Spinal cord (tissue), 10 donors: ENCODE results near the gene PRELID3B. TPM values are rescaled to one million over a fixed set of nuclear protein-coding genes. Genes with fewer than 3 reads are reported as not detected.

Experiments
- DNase-seq, 6 donors: peaks; one replicate each; pipeline versions ENCODE4 v3.0.0 to v3.0.0-alpha.2; 2013 to 2015; ENCODE audit warnings: low spot score in 6 of 6, low read depth in 4 of 6
- H3K27ac ChIP-seq: one replicate; pipeline ENCODE4 v1.5.1; 2013; ENCODE audit warnings: low read depth, low read length, control low read depth
- H3K27me3 ChIP-seq: one replicate; pipeline ENCODE4 v1.6.1; 2013; ENCODE audit warnings: low read length; ENCODE audit not compliant: control insufficient read depth, insufficient read depth
- H3K36me3 ChIP-seq: one replicate; pipeline ENCODE4 v1.6.1; 2013; ENCODE audit warnings: low read length; ENCODE audit not compliant: control insufficient read depth, insufficient read depth
- H3K4me1 ChIP-seq: one replicate; pipeline ENCODE4 v1.6.1; 2013; ENCODE audit warnings: low read length; ENCODE audit not compliant: control insufficient read depth, insufficient read depth
- H3K4me3 ChIP-seq: one replicate; pipeline ENCODE4 v1.5.1; 2013; ENCODE audit warnings: low read depth, low read length, control low read depth
- H3K9me3 ChIP-seq: one replicate; pipeline ENCODE4 v1.6.1; 2013; ENCODE audit warnings: low read length; ENCODE audit not compliant: control insufficient read depth, insufficient read depth
- WGBS: methylation state at CpG from one replicate; pipeline ENCODE4 v1.1.5; 2013; ENCODE audit warnings: missing lambda C conversion rate; ENCODE audit not compliant: insufficient coverage; 5-methylcytosine and 5-hydroxymethylcytosine counted together
- polyA plus RNA-seq, 2 donors: library from polyadenylated mRNA; unstranded; fragments of 120-200 nt; gene quantifications; one replicate each; pipeline ENCODE4 v1.2.1, GENCODE V29; 2013; ENCODE audit not compliant: insufficient read length in 2 of 2
- total RNA-seq, 2 donors: library from RNA; depleted of rRNA in 1 of 2; stranded (reverse); fragments of 120-200 nt in 1 of 2; fragments of >200 nt in 1 of 2; gene quantifications; one replicate each; pipeline versions ENCODE4 v1.2.3 to v1.2.4, GENCODE V29; 2013 to 2014
- donor health status: healthy.

The PRELID3B gene
- total and polyA plus RNA-seq, 4 donors = 50.9 to 66.0 (median 62.4) TPM

- H3K36me3 ChIP-seq = peaks cover 41% of the 10 kb centered on the region
- WGBS = 95% methylated on average over 27 of the region's 27 CpGs
- no peaks in the 10 kb centered on the region for H3K9me3 ChIP-seq
- H3K27ac ChIP-seq = no peak overlapping the region
- H3K27me3 ChIP-seq = no peaks in the 10 kb centered on the region
- H3K4me1 ChIP-seq = peaks cover 25% of the 10 kb centered on the region
- DNase-seq = no peak
- H3K4me3 ChIP-seq = no peak overlapping the region
Observed at GRCh38 chr20:59001449-59002171, 41.0 kb downstream of the PRELID3B start.

GRCh38 chr20:59001068-59001448, 41.5 kb downstream of the PRELID3B start:
- Histone ChIP-seq H3K27ac (no peak overlapping the region), H3K36me3 (peaks cover 45% of the 10 kb centered on the region), H3K4me1 (peaks cover 20% of the 10 kb centered on the region), H3K9me3 (no peaks in the 10 kb centered on the region), H3K27me3 (no peaks in the 10 kb centered on the region), H3K4me3 (no peak overlapping the region)
- no peak for DNase-seq
- WGBS = 91% methylated on average over 11 of the region's 13 CpGs

GRCh38 chr20:59000326-59000725, 42.3 kb downstream of the PRELID3B start:
- DNase-seq = no peak
- no peak overlapping the region for H3K27ac ChIP-seq
- no peaks in the 10 kb centered on the region for H3K27me3 ChIP-seq
- H3K4me1 ChIP-seq = peaks cover 13% of the 10 kb centered on the region
- no peak overlapping the region for H3K4me3 ChIP-seq
- H3K9me3 ChIP-seq = no peaks in the 10 kb centered on the region
- 50% methylated on average over 2 of the region's 3 CpGs for WGBS
- peaks cover 52% of the 10 kb centered on the region for H3K36me3 ChIP-seq

DNA sequence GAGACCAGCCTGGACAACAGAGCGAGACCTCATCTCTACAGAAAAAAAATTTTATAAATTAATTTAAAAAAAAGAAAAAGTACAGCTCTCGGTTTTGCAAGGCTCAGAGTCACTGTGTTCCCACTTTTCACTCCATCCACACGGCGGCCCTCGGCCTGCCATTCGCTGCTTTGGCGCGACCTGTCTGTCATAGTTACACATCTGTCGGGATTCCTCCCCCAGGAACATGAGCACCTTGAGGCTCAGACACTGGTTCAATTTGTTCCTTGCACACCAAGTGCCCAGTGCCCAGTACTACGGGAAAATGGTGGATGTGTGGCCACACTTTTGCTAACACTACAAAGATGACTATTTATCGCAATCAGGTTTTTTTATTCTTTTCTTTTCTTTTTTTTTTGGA, 43.9 kb downstream of the PRELID3B start:
- Histone ChIP-seq H3K4me1 (no peaks in the 10 kb centered on the region), H3K36me3 (peaks cover 68% of the 10 kb centered on the region), H3K4me3 (no peak overlapping the region), H3K9me3 (no peaks in the 10 kb centered on the region), H3K27ac (no peak overlapping the region), H3K27me3 (no peaks in the 10 kb centered on the region)
- no peak for DNase-seq
- whole genome bisulfite sequencing = 83% methylated on average over 9 of the region's 11 CpGs

DNA sequence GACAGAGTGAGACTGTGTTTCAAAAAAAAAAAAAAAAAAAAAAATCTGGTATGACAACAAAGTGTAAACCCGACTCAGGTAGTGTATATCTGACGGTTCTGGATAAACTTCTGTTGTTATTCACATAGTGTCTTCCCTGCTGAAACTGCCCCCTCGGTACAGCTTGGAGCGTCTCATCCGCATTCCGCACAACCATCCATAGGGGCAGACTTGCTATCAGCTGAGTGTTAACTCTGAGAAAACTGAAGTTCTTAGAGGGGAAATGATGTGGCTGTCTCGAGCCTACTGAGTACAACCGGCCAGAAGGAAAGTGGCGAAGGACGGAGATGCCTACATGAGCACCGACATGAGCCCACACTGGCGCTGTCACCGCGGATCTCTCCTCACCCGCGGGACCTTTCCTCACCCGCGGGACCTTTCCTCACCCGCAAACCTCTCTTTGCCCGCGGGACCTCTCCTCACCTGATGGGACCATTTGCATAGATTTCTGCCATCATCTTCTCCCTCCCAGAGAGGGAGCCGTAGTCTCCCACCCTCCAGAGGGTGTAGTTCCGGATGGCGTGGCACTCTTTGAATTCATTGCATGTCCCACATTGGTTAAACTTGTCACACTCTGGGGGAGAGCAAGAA, 45.3 kb downstream of the PRELID3B start:
- Histone ChIP-seq H3K36me3 (peaks cover 72% of the 10 kb centered on the region), H3K4me1 (no peaks in the 10 kb centered on the region), H3K27me3 (no peaks in the 10 kb centered on the region), H3K9me3 (no peaks in the 10 kb centered on the region), H3K27ac (no peak overlapping the region), H3K4me3 (no peak overlapping the region)
- 89% methylated on average over 16 of the region's 24 CpGs for WGBS
- DNase-seq = peak in 1 of 6 donors; percentile 36

- Histone ChIP-seq H3K4me3 (no peak overlapping the region), H3K9me3 (no peaks in the 10 kb centered on the region), H3K27ac (no peak overlapping the region), H3K36me3 (peaks cover 64% of the 10 kb centered on the region), H3K27me3 (no peaks in the 10 kb centered on the region), H3K4me1 (no peaks in the 10 kb centered on the region)
- DNase-seq = no peak
- WGBS = 86% methylated on average over 12 of the region's 12 CpGs
Observed at GRCh38 chr20:58996226-58996611, 46.4 kb downstream of the PRELID3B start.

GRCh38 chr20:58995461-58996225, 46.9 kb downstream of the PRELID3B start:
- H3K27me3 ChIP-seq = no peaks in the 10 kb centered on the region
- no peak overlapping the region for H3K27ac ChIP-seq
- H3K36me3 ChIP-seq = peaks cover 65% of the 10 kb centered on the region
- no peaks in the 10 kb centered on the region for H3K9me3 ChIP-seq
- no peaks in the 10 kb centered on the region for H3K4me1 ChIP-seq
- H3K4me3 ChIP-seq = no peak overlapping the region
- DNase-seq = no peak
- WGBS = 88% methylated on average over 15 of the region's 18 CpGs

DNA sequence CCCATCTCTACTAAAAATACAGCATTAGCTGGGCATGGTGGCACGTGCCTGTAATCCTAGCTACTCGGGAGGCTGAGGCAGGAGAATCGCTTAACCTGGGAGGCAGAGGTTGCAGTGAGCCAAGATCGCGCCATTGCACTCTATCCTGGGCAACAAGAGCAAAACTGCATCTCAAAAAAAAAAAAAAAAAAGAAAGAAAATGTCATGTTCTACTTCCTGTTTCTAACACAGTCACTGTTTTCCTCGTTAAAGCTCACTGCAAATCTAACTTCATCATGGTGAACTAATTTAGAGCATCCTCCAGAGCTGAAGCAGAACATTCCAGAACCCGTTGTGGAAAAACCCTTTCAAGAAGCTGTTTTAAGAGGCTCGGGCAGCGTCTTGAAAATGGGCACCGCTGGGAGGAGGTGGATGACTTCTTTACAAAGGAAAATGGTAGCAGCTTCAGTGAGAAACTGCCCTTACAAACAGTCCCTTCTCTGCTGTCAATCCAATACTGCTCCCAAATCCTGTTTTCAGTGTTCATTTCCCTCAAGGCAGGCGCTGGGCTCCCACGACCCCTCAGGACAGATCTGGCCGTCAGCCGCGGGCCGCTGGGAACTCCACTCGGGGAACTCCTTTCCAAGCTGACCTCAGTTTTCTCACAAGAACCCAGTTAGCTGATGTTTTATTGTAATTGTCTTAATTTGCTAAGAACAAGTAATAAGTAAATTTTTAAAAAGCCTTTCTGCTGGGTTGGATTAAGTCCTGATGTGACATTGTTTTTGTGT, 48.0 kb downstream of the PRELID3B start:
- Histone ChIP-seq H3K27ac (no peak overlapping the region), H3K36me3 (peaks cover 72% of the 10 kb centered on the region), H3K27me3 (no peaks in the 10 kb centered on the region), H3K9me3 (no peaks in the 10 kb centered on the region), H3K4me1 (no peaks in the 10 kb centered on the region), H3K4me3 (no peak overlapping the region)
- no peak for DNase-seq
- 89% methylated on average over 5 of the region's 17 CpGs for WGBS
